Measurements from ENCODE around the gene TMEM72.

Gene TMEM72

GRCh38 chr10:44961931-44962750 is 51.0 kb downstream of the TMEM72 start:
- no peak for DNase-seq (ENCODE audit: low read depth)
- no peak for TF ChIP-seq CTCF (IDR thresholded peaks at IDR 0.05; ENCODE audit: control insufficient read depth, extremely low read depth, insufficient read depth)
- H3K4me3 ChIP-seq (ENCODE audit: low read depth, low read length) = no peak overlapping the region

- H3K4me3 ChIP-seq (ENCODE audit: low read depth, low read length) = no peak overlapping the region
- no peak for DNase-seq (ENCODE audit: low read depth)
- no peak for TF ChIP-seq CTCF (IDR thresholded peaks at IDR 0.05; ENCODE audit: control insufficient read depth, extremely low read depth, insufficient read depth)
Observed at GRCh38 chr10:44962870-44963738, 52.0 kb downstream of the TMEM72 start.

- no peak overlapping the region for H3K4me3 ChIP-seq (ENCODE audit: low read depth, low read length)
- no peak for DNase-seq (ENCODE audit: low read depth)
- TF ChIP-seq CTCF (IDR thresholded peaks at IDR 0.05; ENCODE audit: control insufficient read depth, extremely low read depth, insufficient read depth) = no peak
Observed at GRCh38 chr10:44963772-44964633, 52.9 kb downstream of the TMEM72 start.

GRCh38 chr10:44965104-44965503 is 54.0 kb downstream of the TMEM72 start:
- no peak for DNase-seq (ENCODE audit: low read depth)
- no peak overlapping the region for H3K4me3 ChIP-seq (ENCODE audit: low read depth, low read length)
- TF ChIP-seq CTCF (IDR thresholded peaks at IDR 0.05; ENCODE audit: control insufficient read depth, extremely low read depth, insufficient read depth) = no peak

- no peak overlapping the region for H3K4me3 ChIP-seq (ENCODE audit: low read depth, low read length)
- TF ChIP-seq CTCF (IDR thresholded peaks at IDR 0.05; ENCODE audit: control insufficient read depth, extremely low read depth, insufficient read depth) = no peak
- DNase-seq (ENCODE audit: low read depth) = no peak
Observed at GRCh38 chr10:44965651-44966097, 54.5 kb downstream of the TMEM72 start.

- DNase-seq (ENCODE audit: low read depth) = no peak
- H3K4me3 ChIP-seq (ENCODE audit: low read depth, low read length) = no peak overlapping the region
- TF ChIP-seq CTCF (IDR thresholded peaks at IDR 0.05; ENCODE audit: control insufficient read depth, extremely low read depth, insufficient read depth) = no peak
Observed at GRCh38 chr10:44966129-44966815, 55.1 kb downstream of the TMEM72 start.
